WI38 (cell line): ENCODE measurements around the gene DBN1.

ENCODE experiments used
- H3K4me3 ChIP-seq: 2 replicates; pipeline ENCODE4 v1.5.1; 2011; ENCODE audit warnings: low read depth, mild to moderate bottlenecking, control low read depth, low read length
- TF ChIP-seq, protein P1 (sequence below): IDR thresholded peaks from 2 replicates; pipeline ENCODE4 v1.5.1; 2012; ENCODE audit warnings: low read depth, mild to moderate bottlenecking, control low read depth, low read length

Gene DBN1

DNA sequence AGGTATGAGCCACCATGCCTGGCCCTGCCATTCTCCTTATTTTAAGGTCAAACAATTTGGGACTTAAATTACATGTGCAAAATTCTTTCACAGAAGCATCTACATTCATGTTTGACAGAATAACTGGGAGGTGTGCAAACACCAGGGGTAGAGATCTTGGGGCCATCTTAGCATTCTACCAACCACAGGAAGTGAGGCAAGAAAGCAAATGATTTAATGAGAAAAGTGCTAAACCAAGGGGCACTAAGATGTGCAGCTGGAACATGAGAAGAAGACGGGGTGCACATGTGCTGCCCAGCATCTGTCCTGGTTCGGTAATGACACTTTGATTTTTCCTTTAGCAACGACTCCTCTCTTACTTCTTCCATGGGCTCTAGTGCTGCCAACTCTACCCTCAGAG is 62.9 kb downstream of the DBN1 start:
- no peak overlapping the region for H3K4me3 ChIP-seq
- TF ChIP-seq, protein P1, sequence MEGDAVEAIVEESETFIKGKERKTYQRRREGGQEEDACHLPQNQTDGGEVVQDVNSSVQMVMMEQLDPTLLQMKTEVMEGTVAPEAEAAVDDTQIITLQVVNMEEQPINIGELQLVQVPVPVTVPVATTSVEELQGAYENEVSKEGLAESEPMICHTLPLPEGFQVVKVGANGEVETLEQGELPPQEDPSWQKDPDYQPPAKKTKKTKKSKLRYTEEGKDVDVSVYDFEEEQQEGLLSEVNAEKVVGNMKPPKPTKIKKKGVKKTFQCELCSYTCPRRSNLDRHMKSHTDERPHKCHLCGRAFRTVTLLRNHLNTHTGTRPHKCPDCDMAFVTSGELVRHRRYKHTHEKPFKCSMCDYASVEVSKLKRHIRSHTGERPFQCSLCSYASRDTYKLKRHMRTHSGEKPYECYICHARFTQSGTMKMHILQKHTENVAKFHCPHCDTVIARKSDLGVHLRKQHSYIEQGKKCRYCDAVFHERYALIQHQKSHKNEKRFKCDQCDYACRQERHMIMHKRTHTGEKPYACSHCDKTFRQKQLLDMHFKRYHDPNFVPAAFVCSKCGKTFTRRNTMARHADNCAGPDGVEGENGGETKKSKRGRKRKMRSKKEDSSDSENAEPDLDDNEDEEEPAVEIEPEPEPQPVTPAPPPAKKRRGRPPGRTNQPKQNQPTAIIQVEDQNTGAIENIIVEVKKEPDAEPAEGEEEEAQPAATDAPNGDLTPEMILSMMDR = no peak

DNA sequence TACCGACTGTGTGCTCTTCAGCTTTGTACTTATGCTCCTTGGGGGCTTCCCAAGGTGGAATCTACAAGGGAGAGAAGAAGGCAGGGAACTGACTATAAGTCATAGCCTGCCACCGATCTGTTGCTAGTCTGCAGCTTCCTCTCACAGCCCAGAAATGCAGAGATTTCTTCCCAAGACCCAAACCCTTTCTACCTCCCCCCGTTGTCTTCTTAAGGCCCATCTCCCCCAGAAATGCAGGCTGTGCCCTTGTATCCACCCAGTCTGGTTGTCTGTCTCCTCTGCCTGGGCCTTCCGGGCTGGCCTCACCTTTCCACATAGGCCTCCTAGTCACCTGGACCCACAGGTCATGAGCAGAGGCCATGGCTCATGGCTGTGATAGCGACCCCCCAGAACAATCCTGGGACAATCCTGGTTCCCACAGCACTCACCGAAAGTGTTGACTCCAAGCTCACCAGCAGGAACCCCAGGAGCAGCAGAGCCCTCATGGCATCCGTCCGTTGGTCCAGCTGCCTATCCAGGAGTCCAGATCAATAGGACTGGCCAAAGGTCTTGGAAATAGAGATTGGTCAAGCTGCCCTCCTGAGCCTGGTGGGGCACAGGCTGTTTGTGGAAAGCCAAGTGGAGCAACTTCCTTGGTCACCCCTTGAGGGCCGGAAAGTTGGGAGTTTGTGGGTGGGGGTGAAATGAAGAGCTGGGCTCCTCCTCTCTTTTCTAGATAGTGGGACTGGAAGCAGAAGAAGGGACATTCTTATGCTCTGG is 64.2 kb downstream of the DBN1 start, which contains the start of gene F12:
F12 (minus strand) TSS at position 522 of the 759 bp plus-strand sequence; CDS start at position 485, 37 bp downstream.
- H3K4me3 ChIP-seq = no peak within 1 kb of the TSS
- TF ChIP-seq, protein P1 = no peak
